GM12878 (cell line): ENCODE measurements around the gene CCNL1. TPM values are rescaled to one million over a fixed set of nuclear protein-coding genes. Genes with fewer than 3 reads are reported as not detected.
A peak's percentile ranks its signal among the peaks of the same experiment; 100 is the strongest.

ENCODE experiments used
- BACH1 ChIP-seq: fragments of 450-650 bp; IDR thresholded peaks from 2 replicates; pipeline ENCODE4 v1.6.1; 2017; ENCODE audit warnings: mild to moderate bottlenecking, borderline replicate concordance
- CEBPB ChIP-seq, 2 experiments: fragments of 150-350 bp in 1 of 2; IDR thresholded peaks; 2 replicates each; pipeline ENCODE4 v1.6.1; 2012 to 2014; ENCODE audit warnings: low read depth in 2 of 2, low read length in 2 of 2, borderline replicate concordance in 1 of 2, inconsistent platforms in 1 of 2
- CREB1 ChIP-seq: IDR thresholded peaks from 2 replicates; pipeline ENCODE4 v1.6.1; 2012; ENCODE audit warnings: low read depth, mild to moderate bottlenecking, inconsistent platforms
- ETV6 ChIP-seq, 2 experiments: fragments of 450-650 bp in 1 of 2; IDR thresholded peaks in 1 of 2; conservative IDR thresholded peaks in 1 of 2; 2 replicates each; pipeline ENCODE4 v1.6.1; 2014; ENCODE audit warnings: antibody characterized with exemption in 1 of 2, borderline replicate concordance in 1 of 2, low read depth in 1 of 2, mild to moderate bottlenecking in 1 of 2, moderate library complexity in 1 of 2
- FOXK2 ChIP-seq: fragments of 450-650 bp; IDR thresholded peaks from 2 replicates; pipeline ENCODE4 v1.6.1; 2017; ENCODE audit warnings: mild to moderate bottlenecking, moderate library complexity
- HCFC1 ChIP-seq: fragments of 150-350 bp; IDR thresholded peaks from 2 replicates; pipeline ENCODE4 v1.6.1; 2014; ENCODE audit warnings: low read length
- HDAC6 ChIP-seq: fragments of 200-600 bp; sonication (generic); IDR thresholded peaks from one replicate; pipeline ENCODE4 v1.8.0; 2017; ENCODE audit warnings: antibody characterized with exemption; ENCODE audit not compliant: unreplicated experiment
- POLR2AphosphoS2 ChIP-seq: IDR thresholded peaks from 2 replicates; pipeline ENCODE4 v1.6.1; 2011; ENCODE audit warnings: low read depth, mild to moderate bottlenecking, low read length, improper control_type of control experiment, moderate library complexity
- RB1 ChIP-seq: fragments of 450-650 bp; formaldehyde crosslinking; IDR thresholded peaks from 2 replicates; pipeline ENCODE4 v1.6.1; 2017; ENCODE audit warnings: mild to moderate bottlenecking, borderline replicate concordance
- RELB ChIP-seq: fragments of 450-650 bp; IDR thresholded peaks from 2 replicates; pipeline ENCODE4 v1.6.1; 2017; ENCODE audit warnings: low read depth, mild to moderate bottlenecking, moderate library complexity
- RUNX3 ChIP-seq: IDR thresholded peaks from 2 replicates; pipeline ENCODE4 v1.6.1; 2012; ENCODE audit warnings: low read length, inconsistent platforms
- SMARCA5 ChIP-seq: fragments of 450-650 bp; IDR thresholded peaks from 2 replicates; pipeline ENCODE4 v1.6.1; 2017; ENCODE audit warnings: mild to moderate bottlenecking
- TAF1 ChIP-seq: IDR thresholded peaks from 2 replicates; pipeline ENCODE4 v1.6.1; 2011; ENCODE audit warnings: mild to moderate bottlenecking, low read depth, low read length, borderline replicate concordance
- TBL1XR1 ChIP-seq: IDR thresholded peaks from 2 replicates; pipeline ENCODE4 v1.6.1; 2012; ENCODE audit warnings: low read depth, low read length, improper control_type of control experiment
- YBX1 ChIP-seq: fragments of 450-650 bp; IDR thresholded peaks from 2 replicates; pipeline ENCODE4 v1.6.1; 2016; ENCODE audit warnings: antibody characterized with exemption
- ZBTB40 ChIP-seq: fragments of 450-650 bp; IDR thresholded peaks from 2 replicates; pipeline ENCODE4 v1.6.1; 2016; ENCODE audit warnings: mild to moderate bottlenecking, moderate library complexity, borderline replicate concordance
- ZNF217 ChIP-seq: fragments of 450-650 bp; IDR thresholded peaks from 2 replicates; pipeline ENCODE4 v1.6.1; 2017; ENCODE audit warnings: antibody characterized with exemption, mild to moderate bottlenecking
- ZZZ3 ChIP-seq: IDR thresholded peaks from 2 replicates; pipeline ENCODE4 v1.6.1; 2011; ENCODE audit warnings: low read depth; ENCODE audit not compliant: control insufficient read depth, insufficient read length
- polyA plus RNA-seq, 11 experiments: library from polyadenylated mRNA; depleted of rRNA in 4 of 11; unstranded in 6 of 11; stranded (reverse) in 5 of 11; fragments of >200 nt; fragmentation: Nextera tagmentation in 4 of 11; fragmentation: Illumina TruSeq in 1 of 11; extraction: Ambion mirVana in 4 of 11; extraction: Trizol in 1 of 11; gene quantifications; 1 replicate in 1 of 11; 2 replicates in 10 of 11; pipeline versions ENCODE4 v1.2.1 to v1.2.3, GENCODE V29; 2011 to 2016; ENCODE audit warnings: inconsistent platforms in 2 of 11, missing spikeins in 2 of 11, low read depth in 1 of 11
- total RNA-seq, 4 experiments: library from RNA; depleted of rRNA in 3 of 4; stranded (reverse); fragments of >200 nt in 3 of 4; fragmentation: Illumina TruSeq in 1 of 4; extraction: Trizol in 1 of 4; gene quantifications; 2 replicates each; pipeline versions ENCODE4 v1.2.1 to v1.2.3, GENCODE V29; 2013 to 2021
- TF ChIP-seq, protein P1 (sequence below), 3 experiments: IDR thresholded peaks in 2 of 3; conservative IDR thresholded peaks in 1 of 3; 2 replicates each; pipeline ENCODE4 v1.5.1; 2011; ENCODE audit warnings: low read depth in 3 of 3, low read length in 3 of 3, mild to moderate bottlenecking in 3 of 3, control low read depth in 2 of 3, moderate library complexity in 2 of 3, inconsistent platforms in 1 of 3, mixed read lengths in 1 of 3; ENCODE audit not compliant: control insufficient read depth in 2 of 3, insufficient read depth in 1 of 3; ENCODE audit errors: extremely low read depth in 1 of 3
- TF ChIP-seq, protein P2 (sequence below): fragments of 450-650 bp; IDR thresholded peaks from 2 replicates; pipeline ENCODE4 v1.6.1; 2017; ENCODE audit warnings: mild to moderate bottlenecking, low read depth, inconsistent platforms; ENCODE audit not compliant: poor library complexity, severe bottlenecking

Gene CCNL1
- total and polyA plus RNA-seq, 10 of the 15 experiments (the other 5 are each of a cell fraction or from before 2014, with no cell fraction given): 22.2 to 174 (median 115) TPM

DNA sequence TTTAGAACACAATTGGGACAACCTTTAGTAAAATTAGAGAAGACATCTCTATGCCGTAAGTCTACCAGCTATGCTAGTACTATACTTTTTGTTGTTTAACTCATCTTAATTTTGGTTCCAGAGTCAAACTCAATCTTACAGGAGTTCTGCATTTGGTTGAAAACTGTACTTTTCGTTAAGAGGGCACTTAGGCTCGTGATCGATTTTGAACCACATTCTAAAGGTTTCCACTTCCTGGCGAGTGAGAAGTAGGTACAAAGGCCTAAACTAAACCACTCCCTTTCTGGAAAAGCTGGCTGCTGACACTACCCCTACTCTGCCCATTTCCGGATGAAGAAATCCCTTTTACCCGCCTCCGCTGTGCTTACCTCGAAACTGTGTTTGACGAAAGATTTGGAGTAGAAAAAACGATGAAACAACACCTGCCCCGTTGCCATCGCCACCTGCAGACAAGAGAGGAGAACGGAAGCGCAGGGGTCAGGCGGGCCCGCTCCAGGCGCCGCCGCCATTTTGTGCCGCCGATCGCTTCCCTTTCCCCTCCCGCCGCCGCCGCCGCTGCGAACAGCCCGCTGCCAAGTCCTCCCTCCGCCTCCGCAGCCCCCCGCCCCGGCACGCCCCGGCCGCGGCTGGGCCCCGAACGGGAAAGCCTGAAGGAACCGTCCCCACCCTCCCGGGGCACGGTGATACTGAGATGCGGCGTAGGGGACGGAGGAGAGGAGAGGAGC is 748 bp downstream of the CCNL1 start (continued):
- no peak for TF ChIP-seq FOXK2
- no peak for TF ChIP-seq HDAC6
- TF ChIP-seq RELB: no peak
- no peak for TF ChIP-seq HCFC1
- peak; percentile 75 for TF ChIP-seq CREB1
- TF ChIP-seq TAF1: peak; percentile 65; the same call in 1 of the 2 replicates
- peak in 1 of 2 experiments; percentile 71; a peak in 1 of 4 replicates for TF ChIP-seq ETV6 (conservative IDR thresholded peaks at IDR 0.05 in 1 of 2, IDR thresholded peaks at IDR 0.05 in 1 of 2; ENCODE audit: borderline replicate concordance in 1 of 2, low read depth in 1 of 2)
- 0 out of 2 replicates have a peak, but pooled peaks have one; percentile 15 for TF ChIP-seq RB1
- TF ChIP-seq RUNX3: peak; percentile 31
- 0 out of 2 replicates have a peak, but pooled peaks have one; percentile 10 for TF ChIP-seq ZBTB40
- TF ChIP-seq CEBPB (IDR thresholded peaks at IDR 0.05; ENCODE audit: borderline replicate concordance in 1 of 2, low read depth in 2 of 2, low read length in 2 of 2): no peak
- TF ChIP-seq, protein P1, sequence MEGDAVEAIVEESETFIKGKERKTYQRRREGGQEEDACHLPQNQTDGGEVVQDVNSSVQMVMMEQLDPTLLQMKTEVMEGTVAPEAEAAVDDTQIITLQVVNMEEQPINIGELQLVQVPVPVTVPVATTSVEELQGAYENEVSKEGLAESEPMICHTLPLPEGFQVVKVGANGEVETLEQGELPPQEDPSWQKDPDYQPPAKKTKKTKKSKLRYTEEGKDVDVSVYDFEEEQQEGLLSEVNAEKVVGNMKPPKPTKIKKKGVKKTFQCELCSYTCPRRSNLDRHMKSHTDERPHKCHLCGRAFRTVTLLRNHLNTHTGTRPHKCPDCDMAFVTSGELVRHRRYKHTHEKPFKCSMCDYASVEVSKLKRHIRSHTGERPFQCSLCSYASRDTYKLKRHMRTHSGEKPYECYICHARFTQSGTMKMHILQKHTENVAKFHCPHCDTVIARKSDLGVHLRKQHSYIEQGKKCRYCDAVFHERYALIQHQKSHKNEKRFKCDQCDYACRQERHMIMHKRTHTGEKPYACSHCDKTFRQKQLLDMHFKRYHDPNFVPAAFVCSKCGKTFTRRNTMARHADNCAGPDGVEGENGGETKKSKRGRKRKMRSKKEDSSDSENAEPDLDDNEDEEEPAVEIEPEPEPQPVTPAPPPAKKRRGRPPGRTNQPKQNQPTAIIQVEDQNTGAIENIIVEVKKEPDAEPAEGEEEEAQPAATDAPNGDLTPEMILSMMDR (IDR thresholded peaks at IDR 0.05 in 2 of 3, conservative IDR thresholded peaks at IDR 0.05 in 1 of 3; ENCODE audit: control insufficient read depth in 2 of 3, extremely low read depth in 1 of 3, insufficient read depth in 1 of 3, low read depth in 3 of 3, low read length in 3 of 3): peak in 2 of 3 experiments; percentile 26 to 29; a peak in 3 of 6 replicates
- no peak for TF ChIP-seq POLR2AphosphoS2
- TF ChIP-seq YBX1: no peak
- TF ChIP-seq SMARCA5: peak; percentile 85
- no peak for TF ChIP-seq ZNF217
- TF ChIP-seq TBL1XR1: peak; percentile 21; the same call in 1 of the 2 replicates
- no peak for TF ChIP-seq ZZZ3
- TF ChIP-seq, protein P2, sequence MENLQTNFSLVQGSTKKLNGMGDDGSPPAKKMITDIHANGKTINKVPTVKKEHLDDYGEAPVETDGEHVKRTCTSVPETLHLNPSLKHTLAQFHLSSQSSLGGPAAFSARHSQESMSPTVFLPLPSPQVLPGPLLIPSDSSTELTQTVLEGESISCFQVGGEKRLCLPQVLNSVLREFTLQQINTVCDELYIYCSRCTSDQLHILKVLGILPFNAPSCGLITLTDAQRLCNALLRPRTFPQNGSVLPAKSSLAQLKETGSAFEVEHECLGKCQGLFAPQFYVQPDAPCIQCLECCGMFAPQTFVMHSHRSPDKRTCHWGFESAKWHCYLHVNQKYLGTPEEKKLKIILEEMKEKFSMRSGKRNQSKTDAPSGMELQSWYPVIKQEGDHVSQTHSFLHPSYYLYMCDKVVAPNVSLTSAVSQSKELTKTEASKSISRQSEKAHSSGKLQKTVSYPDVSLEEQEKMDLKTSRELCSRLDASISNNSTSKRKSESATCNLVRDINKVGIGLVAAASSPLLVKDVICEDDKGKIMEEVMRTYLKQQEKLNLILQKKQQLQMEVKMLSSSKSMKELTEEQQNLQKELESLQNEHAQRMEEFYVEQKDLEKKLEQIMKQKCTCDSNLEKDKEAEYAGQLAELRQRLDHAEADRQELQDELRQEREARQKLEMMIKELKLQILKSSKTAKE: peak; percentile 55
- TF ChIP-seq BACH1: peak; percentile 16; the same call in 1 of the 2 replicates
